HepG2 (cell line): ENCODE data around the gene FABP2. TPM values are rescaled to one million over a fixed set of nuclear protein-coding genes. Genes with fewer than 3 reads are reported as not detected.
A peak's percentile ranks its signal among the peaks of the same experiment; 100 is the strongest.

Source experiments
- ATF1 ChIP-seq: IDR thresholded peaks from 2 replicates; pipeline ENCODE4 v1.6.1; 2016; ENCODE audit warnings: mild to moderate bottlenecking, control low read depth
- ATF5 ChIP-seq: sonication (generic); formaldehyde crosslinking; IDR thresholded peaks from 2 replicates; pipeline ENCODE4 v1.4.0; 2020; ENCODE audit warnings: mild to moderate bottlenecking, low read depth, missing genetic modification reagents
- ATRX ChIP-seq: sonication (generic); formaldehyde crosslinking; IDR thresholded peaks from 2 replicates; pipeline ENCODE4 v1.4.0; 2020; ENCODE audit warnings: missing genetic modification reagents, borderline replicate concordance
- CBX1 ChIP-seq: IDR thresholded peaks from one replicate; pipeline ENCODE4 v1.6.1; 2016; ENCODE audit warnings: antibody characterized with exemption, low read depth
- HNF4G ChIP-seq, 2 experiments: sonication (generic) in 1 of 2; formaldehyde crosslinking in 1 of 2; IDR thresholded peaks; 2 replicates each; pipeline versions ENCODE4 v1.4.0 to v1.6.1; 2011 to 2020; ENCODE audit warnings: borderline replicate concordance in 2 of 2, low read depth in 2 of 2, mild to moderate bottlenecking in 2 of 2, low read length in 1 of 2, missing genetic modification reagents in 1 of 2, moderate library complexity in 1 of 2
- ISX ChIP-seq: sonication (generic); formaldehyde crosslinking; conservative IDR thresholded peaks from 2 replicates; pipeline ENCODE4 v1.5.0; 2020; ENCODE audit warnings: missing genetic modification reagents
- NFATC3 ChIP-seq: sonication (generic); formaldehyde crosslinking; IDR thresholded peaks from 2 replicates; pipeline ENCODE4 v1.5.1; 2020; ENCODE audit warnings: mild to moderate bottlenecking, missing genetic modification reagents
- PAX8 ChIP-seq: sonication (generic); formaldehyde crosslinking; IDR thresholded peaks from 2 replicates; pipeline ENCODE4 v1.8.0; 2022; ENCODE audit warnings: mild to moderate bottlenecking, missing genetic modification reagents, borderline replicate concordance
- POGZ ChIP-seq: sonication (generic); formaldehyde crosslinking; IDR thresholded peaks from 2 replicates; pipeline ENCODE4 v1.4.0; 2020; ENCODE audit warnings: mild to moderate bottlenecking, missing genetic modification reagents
- REL ChIP-seq: sonication (generic); formaldehyde crosslinking; conservative IDR thresholded peaks from 2 replicates; pipeline ENCODE4 v1.8.0; 2022; ENCODE audit warnings: mild to moderate bottlenecking, missing genetic modification reagents, moderate library complexity
- SNRNP70 ChIP-seq: fragments of 200-400 bp; formaldehyde crosslinking; IDR thresholded peaks from 2 replicates; pipeline ENCODE4 v1.6.1; 2017; ENCODE audit warnings: mild to moderate bottlenecking, low read depth, low read length, moderate library complexity
- TBL1XR1 ChIP-seq: fragments of 150-350 bp; IDR thresholded peaks from 2 replicates; pipeline ENCODE4 v1.6.1; 2014; ENCODE audit warnings: borderline replicate concordance, low read length; ENCODE audit not compliant: partially characterized antibody
- TOPORS ChIP-seq: sonication (generic); formaldehyde crosslinking; IDR thresholded peaks from 2 replicates; pipeline ENCODE4 v1.8.0; 2023; ENCODE audit warnings: mild to moderate bottlenecking, missing genetic modification reagents
- ZBTB1 ChIP-seq: sonication (generic); formaldehyde crosslinking; IDR thresholded peaks from 2 replicates; pipeline ENCODE4 v1.4.0; 2020; ENCODE audit warnings: missing genetic modification reagents, borderline replicate concordance
- ZBTB26 ChIP-seq: IDR thresholded peaks from 2 replicates; pipeline ENCODE4 v1.6.1; 2016; ENCODE audit warnings: missing compliant biosample characterization, missing genetic modification reagents, borderline replicate concordance
- ZNF17 ChIP-seq: sonication (generic); formaldehyde crosslinking; IDR thresholded peaks from 2 replicates; pipeline ENCODE4 v1.5.0; 2020; ENCODE audit warnings: mild to moderate bottlenecking, missing genetic modification reagents
- ZNF20 ChIP-seq: sonication (generic); formaldehyde crosslinking; IDR thresholded peaks from 2 replicates; pipeline ENCODE4 v1.4.0; 2020; ENCODE audit warnings: mild to moderate bottlenecking, moderate library complexity, missing genetic modification reagents
- ZNF230 ChIP-seq: sonication (generic); formaldehyde crosslinking; IDR thresholded peaks from 2 replicates; pipeline ENCODE4 v1.4.0; 2020; ENCODE audit warnings: mild to moderate bottlenecking, missing genetic modification reagents
- ZNF274 ChIP-seq: sonication (generic); formaldehyde crosslinking; IDR thresholded peaks from 2 replicates; pipeline ENCODE4 v1.5.1; 2020; ENCODE audit warnings: mild to moderate bottlenecking, missing genetic modification reagents
- ZNF343 ChIP-seq: sonication (generic); formaldehyde crosslinking; IDR thresholded peaks from 2 replicates; pipeline ENCODE4 v1.4.0; 2020; ENCODE audit warnings: mild to moderate bottlenecking, missing genetic modification reagents
- ZNF652 ChIP-seq: IDR thresholded peaks from 2 replicates; pipeline ENCODE4 v1.6.1; 2016; ENCODE audit warnings: low read depth, borderline replicate concordance
- ZNF746 ChIP-seq: sonication (generic); formaldehyde crosslinking; IDR thresholded peaks from 2 replicates; pipeline ENCODE4 v1.8.0; 2022; ENCODE audit warnings: mild to moderate bottlenecking, missing genetic modification reagents
- ZNF749 ChIP-seq: sonication (generic); formaldehyde crosslinking; IDR thresholded peaks from 2 replicates; pipeline ENCODE4 v1.8.0; 2022; ENCODE audit warnings: mild to moderate bottlenecking, missing genetic modification reagents, moderate library complexity, borderline replicate concordance
- ZNF841 ChIP-seq: sonication (generic); formaldehyde crosslinking; IDR thresholded peaks from 2 replicates; pipeline ENCODE4 v1.8.1; 2023; ENCODE audit warnings: missing genetic modification reagents, borderline replicate concordance
- ZNF879 ChIP-seq: sonication (generic); formaldehyde crosslinking; IDR thresholded peaks from 2 replicates; pipeline ENCODE4 v1.8.1; 2023; ENCODE audit warnings: missing genetic modification reagents
- ZSCAN21 ChIP-seq: sonication (generic); formaldehyde crosslinking; IDR thresholded peaks from 2 replicates; pipeline ENCODE4 v1.8.0; 2022; ENCODE audit warnings: mild to moderate bottlenecking, missing genetic modification reagents, moderate library complexity, borderline replicate concordance
- polyA plus RNA-seq, 8 experiments: library from polyadenylated mRNA; depleted of rRNA in 3 of 8; stranded (reverse) in 7 of 8; unstranded in 1 of 8; fragments of >200 nt; fragmentation: Illumina TruSeq in 4 of 8; extraction: Trizol in 4 of 8; gene quantifications; 2 replicates each; pipeline versions ENCODE4 v1.2.1 to v1.2.3, GENCODE V29; 2011 to 2016; ENCODE audit warnings: low read depth in 4 of 8, missing spikeins in 1 of 8, mixed read lengths in 1 of 8; ENCODE audit not compliant: insufficient read depth in 1 of 8
- total RNA-seq, 5 experiments: library from RNA; depleted of rRNA; stranded (reverse); fragments of >200 nt; fragmentation: Illumina TruSeq; extraction: Trizol; gene quantifications; 2 replicates each; pipeline ENCODE4 v1.2.3, GENCODE V29; 2016; ENCODE audit warnings: low read depth in 1 of 5
- TF ChIP-seq, protein P1 (sequence below): IDR thresholded peaks from 2 replicates; pipeline ENCODE4 v1.6.1; 2018; ENCODE audit warnings: missing genetic modification reagents, mild to moderate bottlenecking, missing compliant biosample characterization

Gene FABP2
- total and polyA plus RNA-seq, 2 of the 13 experiments (the other 11 are each of a cell fraction or from before 2014, with no cell fraction given): 0.78 to 1.2 TPM

DNA sequence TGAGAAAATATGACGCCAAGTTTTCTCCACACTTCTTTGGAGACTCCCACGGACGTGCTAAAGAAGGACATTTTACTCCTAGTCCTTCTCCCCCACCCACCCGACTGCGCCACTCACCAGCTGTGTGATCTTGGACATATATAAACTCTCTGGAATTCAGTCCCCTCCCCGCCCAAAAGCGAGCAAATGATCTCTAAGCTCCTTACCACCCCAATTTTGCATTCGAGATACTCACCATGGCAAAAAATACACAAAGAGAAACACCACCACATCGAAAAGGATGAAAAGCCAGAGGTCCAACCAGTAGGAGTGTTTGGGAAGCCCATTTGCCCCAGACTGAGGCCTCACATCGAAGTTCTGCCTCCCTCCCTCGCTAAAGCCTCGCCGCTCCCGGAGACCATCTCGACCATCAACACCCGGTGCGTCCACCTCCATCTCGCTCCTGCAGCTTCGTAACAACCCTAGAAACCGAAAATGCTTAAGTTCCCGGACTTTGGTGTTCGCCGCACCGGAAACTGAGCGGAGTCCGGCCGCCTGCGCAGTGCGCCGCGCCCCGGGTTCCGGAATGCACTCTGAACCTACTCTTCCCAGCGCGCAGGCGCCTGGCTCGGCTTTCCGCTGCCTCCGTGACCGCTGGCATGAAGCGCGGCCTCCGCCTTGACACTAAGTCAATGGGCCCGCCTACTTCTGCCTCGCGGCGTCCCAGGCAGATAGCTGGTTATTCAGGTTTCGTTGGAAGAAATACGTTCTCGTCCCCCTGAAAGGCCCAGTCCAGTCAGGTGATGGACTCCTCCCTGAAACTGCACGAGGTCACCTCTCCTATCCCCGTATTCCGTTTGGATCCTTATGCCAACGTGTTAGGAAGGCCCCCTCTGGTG is 21.6 kb downstream of the FABP2 start (continued):
- TF ChIP-seq, protein P1, sequence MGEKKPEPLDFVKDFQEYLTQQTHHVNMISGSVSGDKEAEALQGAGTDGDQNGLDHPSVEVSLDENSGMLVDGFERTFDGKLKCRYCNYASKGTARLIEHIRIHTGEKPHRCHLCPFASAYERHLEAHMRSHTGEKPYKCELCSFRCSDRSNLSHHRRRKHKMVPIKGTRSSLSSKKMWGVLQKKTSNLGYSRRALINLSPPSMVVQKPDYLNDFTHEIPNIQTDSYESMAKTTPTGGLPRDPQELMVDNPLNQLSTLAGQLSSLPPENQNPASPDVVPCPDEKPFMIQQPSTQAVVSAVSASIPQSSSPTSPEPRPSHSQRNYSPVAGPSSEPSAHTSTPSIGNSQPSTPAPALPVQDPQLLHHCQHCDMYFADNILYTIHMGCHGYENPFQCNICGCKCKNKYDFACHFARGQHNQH (CRISPR knock-in tag): peak; percentile 94
- TF ChIP-seq ZNF746 (CRISPR knock-in tag) (no peak), SNRNP70 (no peak), HNF4G (IDR thresholded peaks at IDR 0.05; ENCODE audit: borderline replicate concordance, low read depth, low read length) (peak; percentile 69), HNF4G (CRISPR knock-in tag; IDR thresholded peaks at IDR 0.05; ENCODE audit: borderline replicate concordance, low read depth) (no peak; the same call in 1 of the 2 replicates), ZNF274 (peak; percentile 91), ZNF343 (CRISPR knock-in tag) (peak; percentile 69; the same call in 1 of the 2 replicates), ZNF230 (CRISPR knock-in tag) (peak; percentile 97), ZNF20 (CRISPR knock-in tag) (no peak), POGZ (peak; percentile 82), ZSCAN21 (peak; percentile 88), ATRX (CRISPR knock-in tag) (no peak), PAX8 (no peak; the same call in 1 of the 2 replicates), ISX (no peak), ZNF652 (no peak), TOPORS (CRISPR knock-in tag) (no peak), ZBTB1 (CRISPR knock-in tag) (no peak), NFATC3 (CRISPR knock-in tag) (no peak; the same call in 1 of the 2 replicates), ZNF17 (no peak), TBL1XR1 (no peak), ATF5 (CRISPR knock-in tag) (peak; percentile 77; the same call in 1 of the 2 replicates), ATF1 (0 out of 2 replicates have a peak, but pooled peaks have one; percentile 49), REL (CRISPR knock-in tag) (peak; percentile 94), ZNF749 (CRISPR knock-in tag) (peak; percentile 30; the same call in 1 of the 2 replicates), CBX1 (no peak), ZNF841 (CRISPR knock-in tag) (peak; percentile 74; the same call in 1 of the 2 replicates), ZNF879 (CRISPR knock-in tag) (peak; percentile 76; the same call in 1 of the 2 replicates), ZBTB26 (CRISPR knock-in tag) (peak; percentile 79; the same call in 1 of the 2 replicates)
